GM19023 (cell line): ENCODE data around the gene RNLS.

Experiments
- ATAC-seq: cut with Tn5 transposase; IDR thresholded peaks from one replicate; pipeline ENCODE4 v1.9.1; 2021; ENCODE audit warnings: mild to moderate bottlenecking, moderate library complexity; ENCODE audit not compliant: unreplicated experiment

RNLS gene

GRCh38 chr10:88482220-88482619, 100.9 kb downstream of the RNLS start:
- no peak for ATAC-seq

GRCh38 chr10:88478256-88478655, 104.9 kb downstream of the RNLS start:
- no peak for ATAC-seq

GRCh38 chr10:88477343-88478085, 105.6 kb downstream of the RNLS start:
- ATAC-seq, result no peak

GRCh38 chr10:88474884-88475844, 108.0 kb downstream of the RNLS start:
- no peak for ATAC-seq

- no peak for ATAC-seq
Measured at GRCh38 chr10:88473989-88474883, 108.9 kb downstream of the RNLS start.

GRCh38 chr10:88472540-88472939, 110.6 kb downstream of the RNLS start:
- no peak for ATAC-seq

GRCh38 chr10:88471899-88472298, 111.2 kb downstream of the RNLS start:
- no peak for ATAC-seq

GRCh38 chr10:88467835-88468485, 115.2 kb downstream of the RNLS start:
- ATAC-seq, result no peak

- ATAC-seq, result no peak
Measured at GRCh38 chr10:88466786-88467185, 116.3 kb downstream of the RNLS start.

- no peak for ATAC-seq
Measured at GRCh38 chr10:88465765-88466164, 117.4 kb downstream of the RNLS start.

- ATAC-seq, result no peak
Measured at GRCh38 chr10:88463811-88464210, 119.3 kb downstream of the RNLS start.

- no peak for ATAC-seq
Measured at GRCh38 chr10:88461426-88461825, 121.7 kb downstream of the RNLS start.

GRCh38 chr10:88459530-88459929, 123.6 kb downstream of the RNLS start:
- no peak for ATAC-seq

GRCh38 chr10:88458209-88458608, 124.9 kb downstream of the RNLS start:
- no peak for ATAC-seq

- no peak for ATAC-seq
Measured at GRCh38 chr10:88457660-88458059, 125.5 kb downstream of the RNLS start.

GRCh38 chr10:88456730-88457129, 126.4 kb downstream of the RNLS start:
- no peak for ATAC-seq

GRCh38 chr10:88455831-88456230, 127.3 kb downstream of the RNLS start:
- no peak for ATAC-seq

GRCh38 chr10:88450201-88450600, 132.9 kb downstream of the RNLS start:
- ATAC-seq, result no peak

GRCh38 chr10:88442716-88443115, 140.4 kb downstream of the RNLS start:
- ATAC-seq, result no peak

GRCh38 chr10:88440541-88440940, 142.6 kb downstream of the RNLS start:
- no peak for ATAC-seq
